H9 (cell line): ENCODE data around the gene RNU7-1. TPM values are rescaled to one million over a fixed set of nuclear protein-coding genes. Genes with fewer than 3 reads are reported as not detected.

Experiments
- DNase-seq: peaks from one replicate; pipeline ENCODE4 v3.0.0-alpha.2; 2017
- H2AFZ ChIP-seq: one replicate; pipeline ENCODE4 v1.6.1; 2013; ENCODE audit warnings: mild to moderate bottlenecking, low read length, control low read depth, moderate library complexity
- H2AK5ac ChIP-seq: 2 replicates; pipeline ENCODE4 v1.6.1; 2013; ENCODE audit warnings: low read length, control low read depth, mixed read lengths; ENCODE audit not compliant: insufficient read length
- H2BK120ac ChIP-seq: one replicate; pipeline ENCODE4 v1.6.1; 2013; ENCODE audit warnings: low read depth, mild to moderate bottlenecking, low read length, control low read depth, inconsistent platforms; ENCODE audit not compliant: poor library complexity, severe bottlenecking
- H2BK12ac ChIP-seq: 2 replicates; pipeline ENCODE4 v1.6.1; 2013; ENCODE audit warnings: low read length, control low read depth, mixed read lengths, low read depth; ENCODE audit not compliant: insufficient read length
- H2BK15ac ChIP-seq: 2 replicates; pipeline ENCODE4 v1.6.1; 2013; ENCODE audit warnings: low read depth, low read length, control low read depth
- H2BK20ac ChIP-seq: one replicate; pipeline ENCODE4 v1.6.1; 2013; ENCODE audit warnings: low read depth, mild to moderate bottlenecking, low read length, control low read depth, inconsistent platforms; ENCODE audit not compliant: poor library complexity, severe bottlenecking
- H2BK5ac ChIP-seq: 2 replicates; pipeline ENCODE4 v1.6.1; 2013; ENCODE audit warnings: low read length, control low read depth, mixed read lengths; ENCODE audit not compliant: insufficient read length
- H3K14ac ChIP-seq: 2 replicates; pipeline ENCODE4 v1.6.1; 2013; ENCODE audit warnings: low read length, control low read depth; ENCODE audit not compliant: insufficient read depth
- H3K18ac ChIP-seq: 2 replicates; pipeline ENCODE4 v1.6.1; 2013; ENCODE audit warnings: low read depth, mild to moderate bottlenecking, mixed read lengths, low read length, control low read depth; ENCODE audit not compliant: insufficient read length
- H3K23ac ChIP-seq: 2 replicates; pipeline ENCODE4 v1.6.1; 2013; ENCODE audit warnings: low read length, control low read depth, mixed read lengths, low read depth; ENCODE audit not compliant: insufficient read length
- H3K23me2 ChIP-seq: 2 replicates; pipeline ENCODE4 v1.6.1; 2013; ENCODE audit warnings: low read depth, mild to moderate bottlenecking, mixed read lengths, low read length, control low read depth; ENCODE audit not compliant: insufficient read length, poor library complexity, severe bottlenecking
- H3K27ac ChIP-seq: 2 replicates; pipeline ENCODE4 v1.5.1; 2013; ENCODE audit warnings: low read length, control low read depth, mixed read lengths, low read depth; ENCODE audit not compliant: insufficient read length
- H3K27me3 ChIP-seq: 2 replicates; pipeline ENCODE4 v1.6.1; 2013; ENCODE audit warnings: low read length, control low read depth, inconsistent platforms; ENCODE audit not compliant: insufficient read depth
- H3K4ac ChIP-seq: 2 replicates; pipeline ENCODE4 v1.6.1; 2013; ENCODE audit warnings: low read depth, mild to moderate bottlenecking, control low read depth, inconsistent platforms, low read length, moderate library complexity
- H3K4me1 ChIP-seq: 2 replicates; pipeline ENCODE4 v1.6.1; 2013; ENCODE audit warnings: low read length, control low read depth, inconsistent platforms; ENCODE audit not compliant: insufficient read depth
- H3K4me2 ChIP-seq: 2 replicates; pipeline ENCODE4 v1.6.1; 2013; ENCODE audit warnings: low read length, control low read depth, mixed read lengths; ENCODE audit not compliant: insufficient read length, insufficient read depth
- H3K56ac ChIP-seq: 2 replicates; pipeline ENCODE4 v1.6.1; 2013; ENCODE audit warnings: low read depth, mild to moderate bottlenecking, mixed read lengths, low read length, control low read depth; ENCODE audit not compliant: insufficient read length
- H3K79me1 ChIP-seq: 2 replicates; pipeline ENCODE4 v1.6.1; 2013; ENCODE audit warnings: low read depth, mild to moderate bottlenecking, moderate library complexity, low read length, control low read depth, inconsistent platforms; ENCODE audit not compliant: insufficient read depth, poor library complexity, severe bottlenecking
- H3K79me2 ChIP-seq: 2 replicates; pipeline ENCODE4 v1.6.1; 2013; ENCODE audit warnings: low read length, control low read depth, inconsistent platforms; ENCODE audit not compliant: insufficient read depth
- H3K9ac ChIP-seq: 2 replicates; pipeline ENCODE4 v1.6.1; 2013; ENCODE audit warnings: low read length, control low read depth, mixed read lengths; ENCODE audit not compliant: insufficient read length; ENCODE audit errors: extremely low read depth
- H3K9me3 ChIP-seq: one replicate; pipeline ENCODE4 v1.6.1; 2013; ENCODE audit warnings: low read depth, low read length, inconsistent platforms; ENCODE audit not compliant: control insufficient read depth
- H3T11ph ChIP-seq: one replicate; pipeline ENCODE4 v1.6.1; 2013; ENCODE audit warnings: mild to moderate bottlenecking, low read length, control low read depth, inconsistent platforms
- H4K20me1 ChIP-seq: one replicate; pipeline ENCODE4 v1.6.1; 2013; ENCODE audit not compliant: control insufficient read depth, insufficient read length, insufficient read depth
- H4K5ac ChIP-seq: 2 replicates; pipeline ENCODE4 v1.6.1; 2013; ENCODE audit warnings: low read depth, mild to moderate bottlenecking, mixed read lengths, low read length, control low read depth; ENCODE audit not compliant: insufficient read length
- H4K8ac ChIP-seq: replicated peaks from 2 replicates; pipeline ENCODE4 v1.6.1; 2013; ENCODE audit warnings: low read length, control low read depth, mixed read lengths, low read depth; ENCODE audit not compliant: insufficient read length
- H4K91ac ChIP-seq: 2 replicates; pipeline ENCODE4 v1.6.1; 2013; ENCODE audit warnings: low read depth, mild to moderate bottlenecking, moderate library complexity, mixed read lengths, low read length, control low read depth; ENCODE audit not compliant: insufficient read length
- H3K27ac Mint-ChIP-seq, 3 experiments: 2 replicates in 2 of 3; 3 replicates in 1 of 3; pipeline ENCODE4 v1.8.0; 2020 to 2021; ENCODE audit warnings: mixed read lengths in 3 of 3, mild to moderate bottlenecking in 1 of 3, moderate library complexity in 1 of 3
- H3K27me3 Mint-ChIP-seq: 2 replicates; pipeline ENCODE4 v1.8.0; 2021; ENCODE audit warnings: low read depth, mild to moderate bottlenecking, moderate library complexity, mixed read lengths
- H3K36me3 Mint-ChIP-seq, 3 experiments: 2 replicates in 2 of 3; 3 replicates in 1 of 3; pipeline ENCODE4 v1.8.0; 2020 to 2021; ENCODE audit warnings: low read depth in 3 of 3, mixed read lengths in 3 of 3; ENCODE audit not compliant: insufficient read depth in 1 of 3
- H3K4me1 Mint-ChIP-seq, 2 experiments: 2 replicates each; pipeline ENCODE4 v1.8.0; 2020; ENCODE audit warnings: mixed read lengths in 2 of 2
- H3K4me3 Mint-ChIP-seq, 2 experiments: 2 replicates in 1 of 2; 3 replicates in 1 of 2; pipeline ENCODE4 v1.8.0; 2020 to 2021; ENCODE audit warnings: mild to moderate bottlenecking in 2 of 2, mixed read lengths in 2 of 2, moderate library complexity in 1 of 2
- H3K9me3 Mint-ChIP-seq, 2 experiments: 2 replicates in 1 of 2; 3 replicates in 1 of 2; pipeline ENCODE4 v1.8.0; 2020; ENCODE audit warnings: mild to moderate bottlenecking in 2 of 2, mixed read lengths in 2 of 2, moderate library complexity in 1 of 2
- CTCF ChIP-seq: fragments of 200-600 bp; sonication (generic); conservative IDR thresholded peaks from 3 replicates; pipeline ENCODE4 v1.8.0; 2021; ENCODE audit warnings: antibody characterized with exemption, mild to moderate bottlenecking
- WGBS: extraction: QIAGEN DNeasy Blood & Tissue Kit; methylation state at CpG from one replicate; pipeline ENCODE4 v1.1.7; 2013; ENCODE audit warnings: missing lambda C conversion rate, low lambda C conversion rate, mixed read lengths; ENCODE audit not compliant: insufficient read length; ENCODE audit errors: extremely low coverage; 5-methylcytosine and 5-hydroxymethylcytosine counted together
- total RNA-seq: library from RNA; stranded (reverse); gene quantifications from 2 replicates; pipeline ENCODE4 v1.2.1, GENCODE V29; 2021

Gene RNU7-1
- total RNA-seq, 1 experiment from 2014 or later = not detected

GRCh38 chr12:6936194-6936635, 7.4 kb upstream of the RNU7-1 start:
- no peak overlapping the region for H3K4ac ChIP-seq
- Mint-ChIP-seq H3K36me3 (peaks cover 31 to 79% (median 56%) of the 10 kb centered on the region in 3 experiments), H3K27ac (peak overlapping the region; percentile 10 to 96 (median 81); a peak in 6 of 7 replicates), H3K27me3 (no peaks in the 10 kb centered on the region; the same call in 1 of the 2 replicates), H3K9me3 (no peaks in the 10 kb centered on the region; a peak in 1 of 5 replicates), H3K4me3 (peak overlapping the region; percentile 61 to 80; a peak in 4 of 5 replicates), H3K4me1 (peaks cover 14 to 30% of the 10 kb centered on the region in 2 experiments)
- H3T11ph ChIP-seq = no peak overlapping the region
- H2BK15ac ChIP-seq = no peak overlapping the region
- no peaks in the 10 kb centered on the region for H4K20me1 ChIP-seq
- no peaks in the 10 kb centered on the region for H3K27me3 ChIP-seq
- TF ChIP-seq CTCF = no peak
- H2AK5ac ChIP-seq = no peak overlapping the region
- H3K23me2 ChIP-seq = peaks cover 7% of the 10 kb centered on the region
- H3K4me2 ChIP-seq = no peak overlapping the region
- no peak overlapping the region for H3K9ac ChIP-seq
- DNase-seq = no peak
- H3K56ac ChIP-seq = no peak overlapping the region
- H2AFZ ChIP-seq = no peak overlapping the region
- H3K27ac ChIP-seq = no peak overlapping the region
- no peaks in the 10 kb centered on the region for H3K9me3 ChIP-seq
- H3K79me2 ChIP-seq = peaks cover 3% of the 10 kb centered on the region; the same call in 1 of the 2 replicates
- WGBS = no CpG with 5 or more reads among the region's 3 CpGs
- H3K18ac ChIP-seq = no peak overlapping the region
- no peak overlapping the region for H2BK12ac ChIP-seq
- no peaks in the 10 kb centered on the region for H3K79me1 ChIP-seq
- no peak overlapping the region for H4K5ac ChIP-seq
- H4K91ac ChIP-seq = no peak overlapping the region
- H3K23ac ChIP-seq = no peak overlapping the region
- H3K14ac ChIP-seq = no peak overlapping the region
- H4K8ac ChIP-seq = no peak overlapping the region
- no peak overlapping the region for H2BK5ac ChIP-seq
- no peak overlapping the region for H2BK20ac ChIP-seq
- no peak overlapping the region for H2BK120ac ChIP-seq
- no peaks in the 10 kb centered on the region for H3K4me1 ChIP-seq
